Mesendoderm (in vitro differentiated cells): ENCODE measurements around the gene KITLG.

ENCODE experiments used
- DNase-seq: peaks from one replicate; pipeline ENCODE4 v3.0.0; 2013
- H2AK5ac ChIP-seq: 2 replicates; pipeline ENCODE4 v1.6.1; 2013; ENCODE audit warnings: low read length, inconsistent platforms
- H2BK120ac ChIP-seq: 2 replicates; pipeline ENCODE4 v1.6.1; 2013; ENCODE audit warnings: low read depth, mild to moderate bottlenecking, low read length, moderate library complexity, mixed read lengths
- H2BK15ac ChIP-seq: replicated peaks from 2 replicates; pipeline ENCODE4 v1.6.1; 2013; ENCODE audit warnings: low read depth, mild to moderate bottlenecking, moderate library complexity
- H2BK5ac ChIP-seq: 2 replicates; pipeline ENCODE4 v1.6.1; 2013; ENCODE audit warnings: low read length, inconsistent platforms
- H3K18ac ChIP-seq: 2 replicates; pipeline ENCODE4 v1.6.1; 2013; ENCODE audit warnings: mild to moderate bottlenecking, low read length, mixed read lengths
- H3K23ac ChIP-seq: one replicate; pipeline ENCODE4 v1.6.1; 2013; ENCODE audit warnings: low read length
- H3K27ac ChIP-seq: 2 replicates; pipeline ENCODE4 v1.5.1; 2013; ENCODE audit warnings: low read depth, mild to moderate bottlenecking, inconsistent platforms, low read length, moderate library complexity
- H3K27me3 ChIP-seq: 2 replicates; pipeline ENCODE4 v1.6.1; 2013; ENCODE audit warnings: low read length, control low read depth, mild to moderate bottlenecking, inconsistent platforms; ENCODE audit not compliant: insufficient read depth, poor library complexity
- H3K36me3 ChIP-seq: 2 replicates; pipeline ENCODE4 v1.6.1; 2013; ENCODE audit warnings: low read length, inconsistent platforms; ENCODE audit not compliant: control insufficient read depth, insufficient read depth
- H3K4ac ChIP-seq: one replicate; pipeline ENCODE4 v1.6.1; 2013; ENCODE audit warnings: low read depth, mild to moderate bottlenecking, low read length, moderate library complexity
- H3K4me1 ChIP-seq: 2 replicates; pipeline ENCODE4 v1.6.1; 2013; ENCODE audit warnings: low read depth, low read length, inconsistent platforms; ENCODE audit not compliant: control insufficient read depth
- H3K4me2 ChIP-seq: 2 replicates; pipeline ENCODE4 v1.6.1; 2013; ENCODE audit warnings: low read length
- H3K4me3 ChIP-seq: 2 replicates; pipeline ENCODE4 v1.5.1; 2013; ENCODE audit warnings: mild to moderate bottlenecking, low read length
- H3K56ac ChIP-seq: one replicate; pipeline ENCODE4 v1.6.1; 2013; ENCODE audit warnings: low read length
- H3K79me1 ChIP-seq: 2 replicates; pipeline ENCODE4 v1.6.1; 2013; ENCODE audit warnings: low read length, inconsistent platforms
- H3K79me2 ChIP-seq: 2 replicates; pipeline ENCODE4 v1.6.1; 2013; ENCODE audit warnings: mild to moderate bottlenecking, low read length; ENCODE audit not compliant: control insufficient read depth, insufficient read depth
- H3K9ac ChIP-seq: 2 replicates; pipeline ENCODE4 v1.6.1; 2013; ENCODE audit warnings: low read length, inconsistent platforms
- H4K5ac ChIP-seq: one replicate; pipeline ENCODE4 v1.6.1; 2013; ENCODE audit warnings: low read length
- H4K8ac ChIP-seq: one replicate; pipeline ENCODE4 v1.6.1; 2013; ENCODE audit warnings: low read depth, mild to moderate bottlenecking, control low read depth, low read length, moderate library complexity
- WGBS: extraction: QIAGEN DNeasy Blood & Tissue Kit; methylation state at CpG from one replicate; pipeline ENCODE4 v1.1.7; 2013; ENCODE audit warnings: low lambda C conversion rate, missing lambda C conversion rate; ENCODE audit not compliant: insufficient coverage; ENCODE audit errors: extremely low coverage; 5-methylcytosine and 5-hydroxymethylcytosine counted together

Gene KITLG

DNA sequence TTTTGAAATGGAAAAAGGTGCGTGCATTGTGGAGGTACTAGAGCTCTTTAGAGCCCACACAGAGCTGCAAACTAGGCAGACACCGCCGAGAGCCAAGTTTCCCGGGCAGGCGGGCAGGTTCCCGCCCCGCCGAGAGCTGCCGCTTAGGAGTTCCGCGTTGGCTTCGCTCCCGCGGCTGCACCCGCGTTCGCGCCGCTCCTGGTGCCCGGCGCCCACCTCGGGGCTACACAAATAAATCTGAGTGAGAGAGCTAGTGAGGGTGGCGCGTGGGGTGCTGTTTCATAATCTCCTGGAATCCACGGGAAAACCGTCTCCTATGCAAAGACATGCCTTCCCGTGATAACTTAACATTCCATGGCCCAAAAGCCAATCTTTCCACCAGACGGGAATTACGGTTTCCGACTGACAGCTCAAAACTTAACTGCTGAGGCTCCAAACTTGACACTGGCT is 645 bp downstream of the KITLG start:
- H2AK5ac ChIP-seq: no peak overlapping the region
- H3K4me1 ChIP-seq: no peaks in the 10 kb centered on the region
- H3K36me3 ChIP-seq: no peaks in the 10 kb centered on the region
- WGBS: no CpG with 5 or more reads among the region's 30 CpGs
- H2BK15ac ChIP-seq: no peak overlapping the region
- H3K56ac ChIP-seq: peak overlapping the region; percentile 77
- H3K4me2 ChIP-seq: peak overlapping the region; percentile 86
- no peaks in the 10 kb centered on the region for H3K27me3 ChIP-seq
- H3K27ac ChIP-seq: peak overlapping the region; percentile 43
- peak; percentile 49 for DNase-seq
- peak overlapping the region; percentile 80 for H3K9ac ChIP-seq
- peak overlapping the region; percentile 85 for H3K4me3 ChIP-seq
- no peak overlapping the region for H3K23ac ChIP-seq
- peak overlapping the region; percentile 37 for H2BK5ac ChIP-seq
- H3K79me1 ChIP-seq: no peaks in the 10 kb centered on the region
- H3K18ac ChIP-seq: peak overlapping the region; percentile 44
- H4K5ac ChIP-seq: no peak overlapping the region
- peaks cover 20% of the 10 kb centered on the region for H3K79me2 ChIP-seq
- H2BK120ac ChIP-seq: no peak overlapping the region
- H4K8ac ChIP-seq: no peak overlapping the region
- no peak overlapping the region for H3K4ac ChIP-seq

DNA sequence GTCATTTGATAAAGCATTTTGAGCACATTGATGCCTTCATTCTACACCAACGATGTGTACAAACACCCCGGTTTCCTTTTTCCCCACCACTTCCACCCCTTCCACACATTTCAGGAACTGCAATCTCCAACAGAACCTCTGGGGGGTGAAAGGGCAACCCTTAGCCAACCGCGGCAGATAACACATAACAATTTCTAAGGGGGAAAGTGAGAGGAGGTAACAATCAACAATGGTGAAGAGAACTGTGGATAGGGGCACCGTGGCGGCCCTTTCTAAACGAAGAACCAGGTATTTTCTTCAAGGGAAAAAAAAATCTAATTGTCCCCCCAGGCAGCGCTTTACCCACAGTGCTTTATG is 1.1 kb downstream of the KITLG start:
- Histone ChIP-seq H3K4ac (no peak overlapping the region), H3K79me2 (peaks cover 23% of the 10 kb centered on the region), H3K9ac (peak overlapping the region; percentile 80), H2BK15ac (no peak overlapping the region), H3K56ac (peak overlapping the region; percentile 78), H3K18ac (peak overlapping the region; percentile 44), H4K5ac (no peak overlapping the region), H3K4me3 (peak overlapping the region; percentile 85), H3K4me1 (peaks cover 2% of the 10 kb centered on the region), H3K27me3 (no peaks in the 10 kb centered on the region), H2BK120ac (no peak overlapping the region), H3K36me3 (no peaks in the 10 kb centered on the region), H4K8ac (no peak overlapping the region), H3K27ac (no peak overlapping the region), H3K4me2 (peak overlapping the region; percentile 86), H2AK5ac (no peak overlapping the region), H3K23ac (no peak overlapping the region), H3K79me1 (no peaks in the 10 kb centered on the region), H2BK5ac (no peak overlapping the region)
- peak; percentile 86 for DNase-seq
- WGBS: no CpG with 5 or more reads among the region's 8 CpGs

DNA sequence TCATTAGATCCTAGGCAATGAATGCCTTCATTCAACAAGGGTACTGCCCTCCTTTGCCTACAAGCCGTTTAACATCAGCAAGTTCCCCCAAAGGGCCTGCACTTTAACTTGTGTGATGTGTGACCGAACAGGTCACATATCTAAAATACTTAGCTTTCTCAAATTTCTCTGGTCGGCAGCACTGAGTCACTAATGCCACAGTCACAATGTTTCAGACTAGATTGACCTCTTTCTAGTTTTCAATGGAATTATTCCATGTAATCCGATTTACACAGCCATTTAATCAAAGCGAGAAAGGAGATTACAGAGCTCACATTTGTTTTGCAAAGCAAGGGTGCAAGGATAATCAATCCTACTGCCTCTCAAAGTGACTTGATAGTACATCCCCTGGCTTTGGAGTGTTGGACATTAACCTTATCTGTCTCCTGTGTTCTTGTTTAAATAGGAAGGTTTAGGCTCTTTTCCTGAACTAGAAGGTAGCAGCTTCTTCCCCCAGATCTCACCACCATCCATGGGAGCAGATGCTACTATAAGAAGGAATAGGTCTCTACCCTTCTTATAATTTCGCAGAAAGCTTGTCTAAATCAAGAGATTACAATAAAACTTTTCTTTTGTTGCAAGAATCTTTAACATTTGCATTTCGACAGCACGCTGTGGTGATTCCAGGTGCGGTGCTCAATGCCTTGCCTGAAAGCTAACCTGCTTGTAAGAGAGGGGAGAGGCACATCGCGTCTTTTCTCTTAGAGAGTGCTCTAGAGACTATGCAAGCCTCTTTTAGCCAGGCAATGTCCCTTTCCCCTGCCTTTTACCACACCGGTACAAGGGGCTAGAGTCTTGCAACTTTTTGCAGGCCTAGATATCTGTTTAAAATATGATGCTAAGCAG is 1.8 kb downstream of the KITLG start:
- Histone ChIP-seq H3K4me1 (peaks cover 5% of the 10 kb centered on the region), H2BK15ac (no peak overlapping the region)

DNA sequence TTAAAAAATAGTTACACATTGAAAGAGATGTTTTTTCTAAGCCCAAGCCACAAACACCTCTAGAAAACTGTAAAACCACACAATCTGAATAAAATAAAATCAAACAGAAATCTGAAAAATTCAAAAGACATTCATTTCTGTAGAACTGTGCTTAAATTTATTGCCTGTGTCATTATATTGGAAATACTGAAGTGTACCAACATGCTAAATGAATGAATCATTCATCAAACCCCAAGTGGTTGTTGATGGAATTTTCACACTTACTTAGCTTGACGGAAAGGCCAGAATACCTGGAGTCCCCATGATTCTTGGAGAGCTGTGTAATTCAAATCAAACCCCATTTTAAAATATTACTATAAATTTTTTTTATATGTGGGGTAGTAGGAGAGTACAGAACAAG is 2.7 kb downstream of the KITLG start:
- H3K4me3 ChIP-seq: no peak overlapping the region
- H3K36me3 ChIP-seq: no peaks in the 10 kb centered on the region
- no peak overlapping the region for H3K23ac ChIP-seq
- H2BK5ac ChIP-seq: no peak overlapping the region
- no peak overlapping the region for H3K27ac ChIP-seq
- no peak overlapping the region for H4K8ac ChIP-seq
- no peaks in the 10 kb centered on the region for H3K27me3 ChIP-seq
- no peak overlapping the region for H3K9ac ChIP-seq
- no peak overlapping the region for H2BK120ac ChIP-seq
- no peak overlapping the region for H2BK15ac ChIP-seq
- peak; percentile 70 for DNase-seq
- peaks cover 7% of the 10 kb centered on the region for H3K79me1 ChIP-seq
- no CpG with 5 or more reads among the region's 1 CpG for WGBS
- H3K18ac ChIP-seq: no peak overlapping the region
- peaks cover 37% of the 10 kb centered on the region for H3K79me2 ChIP-seq
- H3K4me1 ChIP-seq: peaks cover 8% of the 10 kb centered on the region
- H3K4me2 ChIP-seq: no peak overlapping the region
- H3K4ac ChIP-seq: no peak overlapping the region
- H3K56ac ChIP-seq: no peak overlapping the region
- no peak overlapping the region for H2AK5ac ChIP-seq
- H4K5ac ChIP-seq: no peak overlapping the region

More for the DNA sequence above, 1.8 kb downstream of the KITLG start:
- Histone ChIP-seq H3K79me1 (peaks cover 3% of the 10 kb centered on the region), H4K5ac (no peak overlapping the region), H3K79me2 (peaks cover 28% of the 10 kb centered on the region), H3K18ac (no peak overlapping the region), H3K9ac (peak overlapping the region; percentile 80), H4K8ac (no peak overlapping the region), H2AK5ac (no peak overlapping the region), H2BK120ac (no peak overlapping the region), H3K23ac (no peak overlapping the region), H3K4me3 (peak overlapping the region; percentile 62), H3K27ac (no peak overlapping the region), H3K4ac (no peak overlapping the region), H2BK5ac (no peak overlapping the region), H3K4me2 (peak overlapping the region; percentile 86), H3K36me3 (no peaks in the 10 kb centered on the region), H3K27me3 (no peaks in the 10 kb centered on the region), H3K56ac (peak overlapping the region; percentile 78)
- DNase-seq: peak; percentile 76
- no CpG with 5 or more reads among the region's 12 CpGs for WGBS

DNA sequence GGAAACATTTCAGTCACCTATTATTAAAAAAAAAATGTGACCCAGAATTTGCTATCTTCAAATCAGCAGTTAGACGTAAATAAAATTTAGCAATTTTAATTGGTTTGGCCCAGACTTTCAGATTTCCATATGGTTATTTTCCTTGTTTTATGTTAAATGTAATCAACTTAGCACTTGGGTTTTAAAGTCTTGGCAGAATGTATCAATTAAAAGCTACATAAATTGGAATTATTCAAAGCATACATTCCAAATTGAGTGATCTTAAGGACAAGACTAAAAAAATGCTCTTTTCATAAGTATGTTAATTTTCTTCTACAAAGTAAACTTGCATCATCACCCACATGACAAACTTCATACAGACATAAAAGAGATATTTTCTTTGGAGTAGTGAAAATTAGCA is 3.4 kb downstream of the KITLG start:
- Histone ChIP-seq H3K79me1 (peaks cover 7% of the 10 kb centered on the region), H2BK120ac (no peak overlapping the region), H3K23ac (no peak overlapping the region), H3K9ac (no peak overlapping the region), H3K4me3 (no peak overlapping the region), H3K79me2 (peaks cover 37% of the 10 kb centered on the region), H3K27me3 (no peaks in the 10 kb centered on the region), H2BK15ac (no peak overlapping the region), H3K4me1 (peaks cover 8% of the 10 kb centered on the region), H3K4me2 (no peak overlapping the region), H3K4ac (no peak overlapping the region), H3K18ac (no peak overlapping the region), H3K36me3 (no peaks in the 10 kb centered on the region), H2AK5ac (no peak overlapping the region), H3K27ac (no peak overlapping the region), H4K8ac (no peak overlapping the region), H3K56ac (no peak overlapping the region), H4K5ac (no peak overlapping the region), H2BK5ac (no peak overlapping the region)
- no CpG with 5 or more reads among the region's 1 CpG for WGBS
- DNase-seq: no peak
